MM.1S (cell line): ENCODE results near the gene MUC4.
A peak's percentile ranks its signal among the peaks of the same experiment; 100 is the strongest.

ENCODE experiments used
- DNase-seq: peaks from one replicate; pipeline ENCODE4 v3.0.0-alpha.2; 2015
- H2AFZ ChIP-seq: fragments of 300-600 bp; sonication (generic); 2 replicates; pipeline ENCODE4 v1.6.0; 2016; ENCODE audit warnings: antibody characterized with exemption, low read length
- H3F3A ChIP-seq: fragments of 300-600 bp; sonication (generic); 2 replicates; pipeline ENCODE4 v1.6.1; 2016; ENCODE audit warnings: mild to moderate bottlenecking, antibody characterized with exemption, low read length, moderate library complexity, mixed read lengths; ENCODE audit not compliant: insufficient read depth
- H3K27ac ChIP-seq: fragments of 300-600 bp; sonication (generic); 2 replicates; pipeline ENCODE4 v1.5.1; 2016; ENCODE audit warnings: mild to moderate bottlenecking, low read length
- H3K27me3 ChIP-seq: fragments of 300-600 bp; sonication (generic); replicated peaks from 2 replicates; pipeline ENCODE4 v1.6.0; 2016; ENCODE audit warnings: low read length; ENCODE audit not compliant: insufficient read depth
- H3K36me3 ChIP-seq: fragments of 300-600 bp; sonication (generic); replicated peaks from 2 replicates; pipeline ENCODE4 v1.6.1; 2016; ENCODE audit warnings: mild to moderate bottlenecking, low read length, mixed read lengths; ENCODE audit not compliant: insufficient read depth
- H3K4me1 ChIP-seq: fragments of 300-600 bp; sonication (generic); 2 replicates; pipeline ENCODE4 v1.6.1; 2016; ENCODE audit warnings: low read length, mixed read lengths
- H3K4me2 ChIP-seq: fragments of 300-600 bp; sonication (generic); 2 replicates; pipeline ENCODE4 v1.6.0; 2016; ENCODE audit warnings: low read depth, low read length
- H3K4me3 ChIP-seq: fragments of 300-600 bp; sonication (generic); 2 replicates; pipeline ENCODE4 v1.5.1; 2016; ENCODE audit warnings: low read length, mixed read lengths
- H3K79me2 ChIP-seq: fragments of 300-600 bp; sonication (generic); 2 replicates; pipeline ENCODE4 v1.6.1; 2016; ENCODE audit warnings: mixed run types, low read length, mixed read lengths
- H3K9ac ChIP-seq: fragments of 300-600 bp; sonication (generic); 2 replicates; pipeline ENCODE4 v1.6.1; 2016; ENCODE audit warnings: low read length, mixed read lengths
- H3K9me2 ChIP-seq: fragments of 300-600 bp; sonication (generic); replicated peaks from 2 replicates; pipeline ENCODE4 v1.6.1; 2016; ENCODE audit warnings: mild to moderate bottlenecking, low read length, mixed read lengths; ENCODE audit not compliant: insufficient read depth
- H3K9me3 ChIP-seq: fragments of 300-600 bp; sonication (generic); replicated peaks from 2 replicates; pipeline ENCODE4 v1.6.1; 2016; ENCODE audit warnings: mild to moderate bottlenecking, low read length, mixed read lengths; ENCODE audit not compliant: insufficient read depth
- H4K20me1 ChIP-seq: fragments of 300-600 bp; sonication (generic); 2 replicates; pipeline ENCODE4 v1.6.1; 2016; ENCODE audit warnings: mild to moderate bottlenecking, low read length, moderate library complexity, mixed read lengths; ENCODE audit not compliant: insufficient read depth
- CTCF ChIP-seq: fragments of 300-600 bp; sonication (generic); IDR thresholded peaks from 2 replicates; pipeline ENCODE4 v1.5.1; 2016; ENCODE audit warnings: antibody characterized with exemption, low read length, mixed read lengths
- EZH2 ChIP-seq: fragments of 300-600 bp; sonication (generic); optimal IDR thresholded peaks from 2 replicates; pipeline ENCODE3; 2017; ENCODE audit warnings: low read depth, mild to moderate bottlenecking, antibody characterized with exemption, low read length, mixed read lengths
- EZH2phosphoT487 ChIP-seq: fragments of 300-600 bp; sonication (generic); IDR thresholded peaks from 2 replicates; pipeline ENCODE4 v1.6.1; 2018; ENCODE audit warnings: antibody characterized with exemption, low read length

The MUC4 gene

GRCh38 chr3:195811756-195812155 is at the start of gene MUC4:
MUC4 (minus strand) TSS chr3:195811929; CDS start chr3:195811817, 112 bp downstream.
- no peaks in the 10 kb centered on the region for H3K4me1 ChIP-seq
- H3F3A ChIP-seq = no peaks in the 10 kb centered on the region
- no peak within 1 kb of the TSS for H3K27ac ChIP-seq
- no peaks in the 10 kb centered on the region for H3K9me3 ChIP-seq
- H3K4me2 ChIP-seq = no peak within 1 kb of the TSS
- H3K36me3 ChIP-seq = no peaks in the 10 kb centered on the region
- TF ChIP-seq EZH2phosphoT487 = no peak
- no peak for TF ChIP-seq CTCF
- TF ChIP-seq EZH2 = no peak
- DNase-seq = no peak
- no peak within 1 kb of the TSS for H2AFZ ChIP-seq
- no peaks in the 10 kb centered on the region for H3K9me2 ChIP-seq
- H3K79me2 ChIP-seq = no peaks in the 10 kb centered on the region
- H3K27me3 ChIP-seq = peaks cover 87% of the 10 kb centered on the region
- H4K20me1 ChIP-seq = no peaks in the 10 kb centered on the region
- H3K4me3 ChIP-seq = no peak within 1 kb of the TSS
- H3K9ac ChIP-seq = no peak within 1 kb of the TSS

GRCh38 chr3:195860456-195860855 is 48.7 kb upstream of the MUC4 start:
- TF ChIP-seq CTCF = no peak
- no peak for TF ChIP-seq EZH2
- no peak for TF ChIP-seq EZH2phosphoT487
- Histone ChIP-seq H3K27ac (no peak overlapping the region), H3F3A (no peaks in the 10 kb centered on the region; the same call in 1 of the 2 replicates), H3K79me2 (no peaks in the 10 kb centered on the region), H4K20me1 (no peaks in the 10 kb centered on the region), H3K9ac (no peak overlapping the region), H3K4me3 (no peak overlapping the region), H3K27me3 (no peaks in the 10 kb centered on the region), H3K4me2 (no peak overlapping the region), H3K9me2 (no peaks in the 10 kb centered on the region), H3K4me1 (no peaks in the 10 kb centered on the region), H2AFZ (no peak overlapping the region), H3K9me3 (no peaks in the 10 kb centered on the region), H3K36me3 (no peaks in the 10 kb centered on the region)
- DNase-seq = no peak

- Histone ChIP-seq H3K27me3 (no peaks in the 10 kb centered on the region), H3K9me3 (no peaks in the 10 kb centered on the region), H3K79me2 (no peaks in the 10 kb centered on the region), H3K4me1 (no peaks in the 10 kb centered on the region), H3K9ac (peak overlapping the region; percentile 3; the same call in 1 of the 2 replicates), H4K20me1 (no peaks in the 10 kb centered on the region), H3F3A (no peaks in the 10 kb centered on the region; the same call in 1 of the 2 replicates), H3K4me3 (peak overlapping the region; percentile 51), H3K27ac (no peak overlapping the region), H3K9me2 (no peaks in the 10 kb centered on the region), H2AFZ (peak overlapping the region; percentile 70), H3K36me3 (no peaks in the 10 kb centered on the region), H3K4me2 (peak overlapping the region; percentile 77)
- TF ChIP-seq EZH2phosphoT487 (no peak), CTCF (no peak)
- no peak for DNase-seq
Observed at GRCh38 chr3:195859846-195860411, 48.2 kb upstream of the MUC4 start.
